ENCODE measurements around the gene BANP.

Gene BANP

DNA sequence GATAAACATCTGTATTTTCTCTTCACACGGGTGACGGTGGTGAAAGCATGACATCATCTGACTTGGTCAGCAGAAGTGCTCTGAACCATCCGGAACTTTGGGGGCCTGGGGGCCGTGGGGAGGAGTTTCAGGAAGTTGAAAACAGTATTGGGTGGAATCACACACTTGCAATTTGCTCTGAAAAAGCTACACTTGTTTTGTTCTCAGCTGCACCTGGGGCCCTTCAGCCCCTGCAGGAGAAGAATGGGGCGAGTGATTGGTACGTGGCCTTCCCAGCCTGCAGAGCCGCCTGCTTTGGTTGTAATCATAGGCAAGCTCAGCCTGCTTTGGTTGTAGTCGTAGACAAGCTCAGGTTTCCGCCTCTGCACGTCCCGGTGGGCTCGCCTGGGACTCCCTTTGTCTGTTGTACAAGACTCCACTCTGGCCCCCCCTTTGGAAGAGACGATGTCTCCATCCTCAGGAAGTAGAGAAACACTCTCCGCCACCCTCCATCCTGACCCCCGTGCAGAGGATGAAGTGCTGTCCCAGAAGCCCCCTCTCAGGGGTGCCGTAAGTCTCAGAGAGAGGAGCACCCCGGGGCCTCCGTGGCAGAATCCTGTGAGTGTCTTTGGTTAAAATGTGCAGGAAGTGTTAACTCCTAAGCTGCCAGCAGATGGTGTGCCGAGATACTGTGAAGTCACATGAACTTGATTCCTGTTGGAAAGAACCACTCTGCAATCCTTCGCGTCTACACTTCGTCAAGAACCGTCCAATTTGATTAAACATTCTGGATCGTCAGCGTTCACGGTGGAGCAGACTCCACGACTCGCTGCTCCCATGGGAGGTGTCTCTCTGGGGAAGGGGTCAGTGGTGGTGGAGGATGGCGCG lies 5.4 kb downstream of the BANP start:
- CTCF ChIA-PET, result no interaction called here
- no peak for DNase-seq (ENCODE audit: extremely low spot score)
- TF ChIP-seq ARNT (IDR thresholded peaks at IDR 0.05) (no peak), FOXM1 (IDR thresholded peaks at IDR 0.05; ENCODE audit: borderline replicate concordance) (no peak), HDGF (IDR thresholded peaks at IDR 0.05; ENCODE audit: borderline replicate concordance) (no peak)
- POLR2A ChIA-PET, result interaction anchor here (0.9 to 1.5 kb wide), 2 partner anchors 11 to 12 kb away, joined by 3 to 5 read pairs; no protein-coding TSS in a partner anchor

DNA sequence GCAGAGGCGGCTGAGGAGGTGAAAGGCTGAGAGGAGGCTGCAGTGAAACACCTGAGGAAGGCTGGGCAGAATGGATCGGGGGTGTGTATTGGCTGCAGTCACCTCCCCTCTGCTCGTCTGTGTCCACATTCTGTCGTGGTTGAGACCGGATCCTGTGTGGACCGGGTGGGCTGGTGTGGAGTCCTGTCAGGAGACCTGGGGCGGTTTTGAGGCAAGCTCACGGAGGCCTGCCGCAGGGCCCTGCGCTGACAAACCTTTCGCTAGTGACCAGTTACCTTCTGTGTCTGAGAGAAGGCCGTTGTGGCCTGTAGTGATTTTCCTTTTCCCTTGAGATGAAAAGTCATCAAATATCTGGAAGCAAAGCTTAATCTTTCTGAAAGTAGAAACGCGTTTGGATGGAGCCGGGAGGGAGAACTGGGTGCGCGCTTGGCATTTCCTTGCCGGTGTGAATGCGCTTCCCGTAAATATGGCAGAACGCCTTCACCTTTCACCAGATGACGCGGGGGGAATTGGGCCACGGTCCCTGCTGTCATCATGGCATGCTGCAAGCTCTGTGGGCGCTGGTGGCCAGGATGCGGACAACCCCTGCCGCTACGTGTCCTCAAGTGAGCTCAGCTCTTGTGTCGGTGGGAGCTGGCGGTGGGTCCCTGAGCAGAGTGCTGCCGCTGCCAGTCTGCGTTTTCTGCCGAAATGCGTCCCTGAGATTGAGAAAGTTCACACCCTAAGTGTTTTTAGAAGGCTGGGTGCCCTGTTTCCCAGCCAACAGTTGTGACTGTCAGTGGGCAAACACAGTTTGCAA lies 6.3 kb downstream of the BANP start:
- ChIA-PET CTCF (no interaction called here), POLR2A (interaction anchor here (1.5 kb wide), 1 partner anchor 11 kb away, joined by 5 read pairs; no protein-coding TSS in a partner anchor)
- TF ChIP-seq FOXK2 (IDR thresholded peaks at IDR 0.05), result no peak
- no peak for TF ChIP-seq FOXM1 (IDR thresholded peaks at IDR 0.05; ENCODE audit: borderline replicate concordance)
- TF ChIP-seq ARNT (IDR thresholded peaks at IDR 0.05), result no peak
- no peak for TF ChIP-seq BHLHE40 (IDR thresholded peaks at IDR 0.05; ENCODE audit: borderline replicate concordance)
- TF ChIP-seq ZNF384 (IDR thresholded peaks at IDR 0.05), result no peak
- TF ChIP-seq, protein P1, sequence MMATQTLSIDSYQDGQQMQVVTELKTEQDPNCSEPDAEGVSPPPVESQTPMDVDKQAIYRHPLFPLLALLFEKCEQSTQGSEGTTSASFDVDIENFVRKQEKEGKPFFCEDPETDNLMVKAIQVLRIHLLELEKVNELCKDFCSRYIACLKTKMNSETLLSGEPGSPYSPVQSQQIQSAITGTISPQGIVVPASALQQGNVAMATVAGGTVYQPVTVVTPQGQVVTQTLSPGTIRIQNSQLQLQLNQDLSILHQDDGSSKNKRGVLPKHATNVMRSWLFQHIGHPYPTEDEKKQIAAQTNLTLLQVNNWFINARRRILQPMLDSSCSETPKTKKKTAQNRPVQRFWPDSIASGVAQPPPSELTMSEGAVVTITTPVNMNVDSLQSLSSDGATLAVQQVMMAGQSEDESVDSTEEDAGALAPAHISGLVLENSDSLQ (IDR thresholded peaks at IDR 0.05), result no peak
- no peak for TF ChIP-seq ELF4 (IDR thresholded peaks at IDR 0.05)
- no peak for TF ChIP-seq HDGF (IDR thresholded peaks at IDR 0.05; ENCODE audit: borderline replicate concordance)
- no peak for TF ChIP-seq SP1 (IDR thresholded peaks at IDR 0.05)
- TF ChIP-seq FOXA1 (IDR thresholded peaks at IDR 0.05), result no peak
- TF ChIP-seq SUZ12 (IDR thresholded peaks at IDR 0.05), result no peak
- TF ChIP-seq L3MBTL2 (conservative IDR thresholded peaks at IDR 0.05), result no peak
- TF ChIP-seq TARDBP (IDR thresholded peaks at IDR 0.05), result no peak
- TF ChIP-seq NFRKB (IDR thresholded peaks at IDR 0.05), result no peak
- TF ChIP-seq LEF1 (IDR thresholded peaks at IDR 0.05; ENCODE audit: borderline replicate concordance), result no peak
- no peak for TF ChIP-seq CTBP1 (IDR thresholded peaks at IDR 0.05; ENCODE audit: borderline replicate concordance)
- no peak for DNase-seq (ENCODE audit: extremely low spot score)

DNA sequence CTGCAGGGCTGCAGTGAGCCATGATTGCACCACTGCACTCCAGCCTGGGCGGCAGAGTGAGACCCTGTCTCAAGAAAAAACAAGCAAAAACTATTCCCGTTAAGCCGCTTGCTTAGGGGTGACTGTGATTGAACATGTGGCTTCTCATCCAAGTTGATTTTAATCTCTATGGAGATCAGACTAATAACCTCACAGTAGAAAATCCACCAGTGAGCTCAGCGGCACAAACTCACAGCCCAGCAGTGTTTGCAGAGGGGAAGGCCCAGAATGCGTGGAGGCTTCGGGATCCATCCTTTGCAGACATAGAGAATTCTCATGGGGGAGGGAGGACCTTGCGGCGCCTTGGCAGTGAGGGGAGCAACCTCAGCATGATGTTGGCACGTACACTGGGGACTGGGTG lies 7.4 kb downstream of the BANP start:
- DNase-seq (ENCODE audit: extremely low spot score), result no peak
- ChIA-PET CTCF (no interaction called here), POLR2A (no interaction called here)
- TF ChIP-seq, protein P1 (IDR thresholded peaks at IDR 0.05), result no peak
- TF ChIP-seq SUZ12 (IDR thresholded peaks at IDR 0.05), result no peak
- no peak for TF ChIP-seq ZNF384 (IDR thresholded peaks at IDR 0.05)
- TF ChIP-seq SP1 (IDR thresholded peaks at IDR 0.05), result no peak
- TF ChIP-seq ARNT (IDR thresholded peaks at IDR 0.05), result no peak
- no peak for TF ChIP-seq HDGF (IDR thresholded peaks at IDR 0.05; ENCODE audit: borderline replicate concordance)
- no peak for TF ChIP-seq L3MBTL2 (conservative IDR thresholded peaks at IDR 0.05)
- no peak for TF ChIP-seq TARDBP (IDR thresholded peaks at IDR 0.05)
- no peak for TF ChIP-seq BHLHE40 (IDR thresholded peaks at IDR 0.05; ENCODE audit: borderline replicate concordance)
- no peak for TF ChIP-seq CTBP1 (IDR thresholded peaks at IDR 0.05; ENCODE audit: borderline replicate concordance)
- no peak for TF ChIP-seq FOXK2 (IDR thresholded peaks at IDR 0.05)
- no peak for TF ChIP-seq FOXM1 (IDR thresholded peaks at IDR 0.05; ENCODE audit: borderline replicate concordance)
- TF ChIP-seq FOXA1 (IDR thresholded peaks at IDR 0.05), result no peak
- no peak for TF ChIP-seq ELF4 (IDR thresholded peaks at IDR 0.05)
- TF ChIP-seq NFRKB (IDR thresholded peaks at IDR 0.05), result no peak
- TF ChIP-seq LEF1 (IDR thresholded peaks at IDR 0.05; ENCODE audit: borderline replicate concordance), result no peak

DNA sequence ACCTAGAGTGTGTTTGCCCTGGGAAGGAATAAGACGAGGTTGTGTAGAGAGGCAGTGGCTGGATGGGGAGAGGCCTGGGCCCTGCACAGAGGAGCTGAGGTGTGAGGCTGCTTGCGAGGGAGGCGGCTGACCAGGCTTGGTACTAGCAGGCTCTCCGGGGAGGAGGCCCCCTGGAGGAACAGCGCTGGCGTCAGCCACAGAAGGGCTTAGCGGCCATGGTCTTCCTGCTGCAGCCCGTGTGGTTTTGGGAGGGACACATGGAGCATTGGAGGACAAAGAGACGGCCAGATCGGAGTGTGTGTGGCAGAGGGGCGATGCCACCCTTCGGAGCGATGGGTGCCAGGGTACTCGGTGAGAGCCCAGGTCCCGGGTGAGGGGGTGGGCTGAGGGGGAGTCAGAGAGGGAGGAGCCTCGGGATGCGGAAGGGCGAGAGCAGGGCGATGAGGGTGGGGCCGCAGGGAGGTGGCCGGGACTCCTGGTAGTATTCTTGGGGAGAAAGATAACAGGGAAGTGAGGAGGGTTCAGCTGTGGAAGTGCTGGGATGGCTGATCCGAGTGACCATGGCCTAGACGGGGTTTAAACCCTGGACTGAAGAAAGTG lies 8.3 kb downstream of the BANP start:
- CTCF ChIA-PET, result no interaction called here
- TF ChIP-seq ELF4 (IDR thresholded peaks at IDR 0.05) (no peak), L3MBTL2 (conservative IDR thresholded peaks at IDR 0.05) (no peak), BHLHE40 (IDR thresholded peaks at IDR 0.05; ENCODE audit: borderline replicate concordance) (no peak), SUZ12 (IDR thresholded peaks at IDR 0.05) (no peak), NFRKB (IDR thresholded peaks at IDR 0.05) (no peak), ARNT (IDR thresholded peaks at IDR 0.05) (no peak), SP1 (IDR thresholded peaks at IDR 0.05) (no peak), LEF1 (IDR thresholded peaks at IDR 0.05; ENCODE audit: borderline replicate concordance) (no peak), FOXA1 (IDR thresholded peaks at IDR 0.05) (no peak), HDGF (IDR thresholded peaks at IDR 0.05; ENCODE audit: borderline replicate concordance) (no peak), FOXK2 (IDR thresholded peaks at IDR 0.05) (no peak), ZNF384 (IDR thresholded peaks at IDR 0.05) (no peak), FOXM1 (IDR thresholded peaks at IDR 0.05; ENCODE audit: borderline replicate concordance) (no peak)
- no peak for DNase-seq (ENCODE audit: extremely low spot score)
- POLR2A ChIA-PET, result interaction anchor here (3.0 kb wide), 1 partner anchor 8 kb away, joined by 9 read pairs; the partner anchor contains the start of gene BANP

DNA sequence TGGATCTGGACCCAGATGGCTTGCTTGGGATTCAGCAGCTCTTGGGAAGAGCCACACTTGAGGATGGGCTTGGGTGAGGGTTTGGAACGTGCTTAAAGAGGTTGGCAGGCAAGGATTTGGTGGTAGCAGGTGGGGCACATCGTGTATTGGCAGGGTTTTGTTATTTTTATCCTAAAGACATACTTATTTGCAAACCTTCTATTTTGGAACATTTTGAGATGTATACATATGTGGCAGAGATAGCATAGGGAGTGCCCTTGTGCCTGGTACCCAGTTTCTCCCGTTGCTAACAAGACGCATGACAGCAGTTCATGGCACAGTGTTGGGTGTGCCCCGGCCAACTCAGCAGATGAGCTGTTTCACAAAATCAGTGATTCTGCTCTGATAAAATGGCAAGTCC lies 9.1 kb downstream of the BANP start:
- TF ChIP-seq L3MBTL2 (conservative IDR thresholded peaks at IDR 0.05) (no peak), FOXK2 (IDR thresholded peaks at IDR 0.05) (no peak), ARNT (IDR thresholded peaks at IDR 0.05) (no peak), NFRKB (IDR thresholded peaks at IDR 0.05) (no peak), HDGF (IDR thresholded peaks at IDR 0.05; ENCODE audit: borderline replicate concordance) (no peak), FOXM1 (IDR thresholded peaks at IDR 0.05; ENCODE audit: borderline replicate concordance) (no peak), CTBP1 (IDR thresholded peaks at IDR 0.05; ENCODE audit: borderline replicate concordance) (no peak), LEF1 (IDR thresholded peaks at IDR 0.05; ENCODE audit: borderline replicate concordance) (no peak), TARDBP (IDR thresholded peaks at IDR 0.05) (no peak), FOXA1 (IDR thresholded peaks at IDR 0.05) (no peak), SUZ12 (IDR thresholded peaks at IDR 0.05) (no peak), ZNF384 (IDR thresholded peaks at IDR 0.05) (no peak), SP1 (IDR thresholded peaks at IDR 0.05) (no peak)
- TF ChIP-seq, protein P1 (IDR thresholded peaks at IDR 0.05), result no peak
- DNase-seq (ENCODE audit: extremely low spot score), result no peak
- POLR2A ChIA-PET, result interaction anchor here (1.2 to 3.0 kb wide), 2 partner anchors 8 to 9 kb away, joined by 4 to 9 read pairs; partner anchors contain the start of gene BANP
- CTCF ChIA-PET, result no interaction called here

Data from HEK293T (cell line).